HG03280 (cell line): ENCODE results near the gene FRRS1L.

Experiments
- ATAC-seq: cut with Tn5 transposase; IDR thresholded peaks from one replicate; pipeline ENCODE4 v1.9.1; 2021; ENCODE audit warnings: mild to moderate bottlenecking, moderate library complexity; ENCODE audit not compliant: unreplicated experiment

FRRS1L gene

GRCh38 chr9:109108318-109108717 lies 58.7 kb downstream of the FRRS1L start:
- ATAC-seq = no peak

- no peak for ATAC-seq
Measured at GRCh38 chr9:109107402-109108240, 59.4 kb downstream of the FRRS1L start.

DNA sequence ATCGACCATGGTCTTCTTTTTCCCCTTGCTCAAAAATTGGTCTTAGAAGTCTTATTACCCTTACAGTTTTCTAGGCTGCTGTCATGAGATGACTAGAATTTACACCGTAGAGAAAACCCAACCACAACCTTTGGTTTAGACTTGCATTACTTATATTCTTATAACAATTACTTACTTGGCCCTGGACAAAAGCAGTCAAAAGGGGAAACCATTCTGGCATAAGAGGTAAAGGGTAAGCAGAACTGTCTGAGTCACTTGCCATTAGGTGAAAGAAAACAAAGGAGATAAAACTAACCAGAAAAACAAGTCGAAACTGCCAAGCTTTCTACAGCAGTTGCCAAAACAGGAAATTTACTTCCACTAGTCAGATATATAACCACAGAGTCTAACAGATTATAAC lies 65.2 kb downstream of the FRRS1L start:
- peak; percentile 71 for ATAC-seq

DNA sequence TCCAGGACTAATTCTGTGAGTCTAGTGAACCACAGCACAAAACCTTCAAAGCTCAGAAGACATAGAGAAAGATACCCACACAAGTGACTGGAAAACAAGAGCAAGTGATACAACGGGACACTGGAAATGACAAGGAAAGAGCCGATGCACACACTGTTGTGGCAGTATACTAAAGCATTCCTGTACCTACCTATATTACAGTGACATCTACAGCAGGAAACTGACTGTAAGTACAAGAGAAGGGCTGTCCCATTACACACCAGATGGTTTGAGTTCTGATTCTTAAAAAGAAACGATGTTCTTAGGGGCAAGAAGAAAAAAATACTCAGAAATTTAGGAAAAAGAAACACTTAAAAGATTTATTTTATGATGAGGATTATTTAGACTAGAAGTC lies 65.8 kb downstream of the FRRS1L start:
- no peak for ATAC-seq

DNA sequence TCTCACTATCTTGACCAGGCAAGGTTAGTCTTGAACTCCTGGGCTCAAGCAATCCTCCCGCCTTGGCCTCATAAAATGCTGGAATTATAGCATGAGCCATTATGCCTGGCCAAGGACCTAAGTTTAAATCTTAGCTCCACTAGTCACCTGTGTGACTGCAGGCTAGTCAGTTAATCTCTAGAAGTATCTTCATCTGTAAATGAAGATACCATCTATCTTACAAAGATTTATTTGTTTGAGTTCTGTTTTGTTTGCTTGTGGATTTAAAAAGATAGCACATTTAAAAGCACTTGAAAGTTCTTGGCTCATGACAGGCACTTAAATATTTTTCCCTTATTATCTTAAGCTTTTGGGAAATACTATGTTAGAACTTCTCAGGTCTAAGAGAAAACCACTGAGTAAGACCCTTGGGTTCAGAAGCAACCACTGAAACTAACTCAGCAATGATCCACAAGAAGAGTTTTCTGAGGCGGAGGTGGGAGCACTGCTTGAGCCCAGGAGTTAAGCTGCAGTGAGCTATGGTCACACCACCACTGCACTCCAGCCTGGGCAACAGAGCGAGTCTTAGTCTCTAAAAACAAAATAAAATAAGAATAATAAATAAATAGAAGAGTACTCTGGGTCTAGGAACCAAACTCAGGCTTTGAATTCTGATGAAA lies 66.4 kb downstream of the FRRS1L start:
- ATAC-seq = no peak

GRCh38 chr9:109098960-109099308 lies 68.1 kb downstream of the FRRS1L start:
- no peak for ATAC-seq

DNA sequence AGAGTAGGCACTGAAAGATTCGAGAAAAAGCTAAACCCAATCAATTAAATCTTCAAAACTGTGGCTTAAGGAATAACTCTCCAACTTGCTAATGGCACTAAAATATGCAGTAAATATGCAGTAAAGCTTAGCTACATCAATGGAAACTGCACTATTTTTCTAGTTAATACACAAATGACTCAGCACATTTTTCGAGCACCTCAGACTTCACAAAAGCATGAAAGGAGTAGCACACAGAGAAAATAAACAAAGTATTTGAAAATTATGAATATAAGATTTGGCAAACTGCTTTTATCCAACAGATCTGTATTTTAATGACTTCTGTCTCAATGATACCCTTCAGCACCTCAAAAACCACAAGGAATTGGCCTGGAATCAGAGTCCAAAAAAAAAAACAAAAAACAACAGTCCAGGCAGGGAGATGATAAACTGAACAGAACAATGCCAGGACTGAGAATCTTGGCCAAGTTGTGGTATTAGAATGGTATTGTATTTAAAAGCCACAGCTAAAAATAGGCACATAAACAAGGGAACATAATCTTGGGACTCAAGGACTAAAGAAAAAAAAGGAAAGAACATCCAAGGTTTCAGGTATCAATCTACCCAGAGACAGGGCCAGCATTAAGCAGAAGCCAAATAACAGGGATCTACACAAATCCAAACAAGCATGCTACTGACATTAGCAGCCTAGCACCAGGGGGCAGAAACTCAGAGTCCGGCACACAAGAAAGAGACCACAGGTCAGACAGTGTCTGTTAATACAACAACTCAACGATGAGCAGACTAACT lies 68.7 kb downstream of the FRRS1L start:
- no peak for ATAC-seq

DNA sequence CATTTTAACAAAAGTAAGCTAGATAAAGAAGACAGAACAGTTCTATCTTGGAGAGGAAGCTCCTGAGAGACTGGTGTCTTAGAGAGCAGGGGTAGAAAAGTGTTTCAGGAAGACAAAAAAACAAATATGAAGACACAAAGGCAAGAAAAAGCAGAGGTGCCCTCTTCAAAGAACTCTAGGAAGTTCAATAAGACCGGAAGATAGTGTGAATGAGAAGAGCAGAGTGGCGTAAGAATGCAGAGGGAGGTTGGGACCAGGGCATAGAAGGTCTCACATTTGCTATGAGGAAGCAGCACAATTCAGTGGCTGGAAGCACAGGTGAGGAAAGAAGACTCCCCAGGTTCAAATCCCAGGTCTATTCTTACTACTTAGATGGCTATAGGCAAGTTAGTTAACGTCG lies 69.9 kb downstream of the FRRS1L start:
- ATAC-seq = no peak

DNA sequence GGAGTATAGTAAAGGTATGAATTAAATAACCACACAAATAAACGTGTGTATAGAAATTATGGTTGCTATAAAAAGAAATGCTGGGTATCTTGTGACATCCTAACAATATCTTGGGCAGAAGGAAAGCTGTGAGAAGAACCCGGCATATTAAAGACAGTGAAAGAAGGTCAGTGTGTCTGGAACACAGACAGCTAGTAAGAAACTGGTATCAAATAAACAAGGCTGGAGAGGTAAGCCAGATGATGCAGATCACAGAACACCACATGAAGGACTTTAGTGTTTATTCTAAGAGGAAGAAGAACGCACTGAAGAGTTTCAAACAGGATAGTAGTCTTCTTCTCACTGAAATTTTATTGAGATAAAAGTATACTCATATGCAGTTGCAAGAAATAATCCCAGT lies 71.7 kb downstream of the FRRS1L start:
- ATAC-seq = no peak

- no peak for ATAC-seq
Measured at GRCh38 chr9:109094268-109094667, 72.8 kb downstream of the FRRS1L start.

DNA sequence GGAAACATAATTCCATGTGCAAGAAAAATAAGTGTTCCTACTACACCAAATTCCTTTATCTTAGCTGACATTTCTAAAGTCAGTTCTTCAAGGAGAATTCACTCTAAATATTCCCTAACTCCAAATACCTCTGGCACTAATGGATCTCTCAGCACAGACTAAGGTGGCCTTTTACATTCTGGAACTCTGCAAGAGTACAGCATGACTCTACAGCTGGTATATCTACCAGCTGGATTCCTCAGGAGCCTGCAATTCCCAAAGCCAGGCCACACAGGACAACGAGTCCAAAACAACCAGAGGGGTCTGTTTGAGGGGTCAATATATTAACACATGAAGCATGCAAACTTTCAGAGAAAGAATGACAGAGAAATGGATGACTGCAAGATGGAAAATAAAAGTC lies 74.5 kb downstream of the FRRS1L start:
- ATAC-seq = no peak

DNA sequence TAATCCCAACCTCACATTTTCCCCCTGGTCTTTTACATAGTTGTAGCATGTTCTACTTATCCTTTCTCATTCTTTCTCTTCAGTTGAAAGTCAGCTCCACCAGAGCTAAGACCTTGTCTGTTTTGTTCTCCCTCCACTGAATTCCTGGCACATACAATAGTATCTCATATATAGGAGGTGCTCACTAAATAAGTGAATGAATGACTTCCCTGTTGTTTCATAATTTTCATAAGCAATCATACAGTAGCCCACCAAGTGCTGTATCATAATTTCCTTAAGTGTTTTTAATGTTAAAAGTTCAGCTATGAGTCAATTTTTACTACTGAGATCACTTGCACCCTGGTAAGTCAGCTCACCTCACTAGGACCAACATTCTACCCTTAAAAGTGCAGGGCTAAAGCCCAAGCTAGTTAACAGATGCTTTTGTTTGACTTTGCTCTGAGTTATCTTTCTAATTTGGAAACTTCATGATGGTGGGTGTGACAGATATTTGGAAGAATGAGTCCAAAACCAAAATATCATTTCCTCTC lies 74.9 kb downstream of the FRRS1L start:
- no peak for ATAC-seq

DNA sequence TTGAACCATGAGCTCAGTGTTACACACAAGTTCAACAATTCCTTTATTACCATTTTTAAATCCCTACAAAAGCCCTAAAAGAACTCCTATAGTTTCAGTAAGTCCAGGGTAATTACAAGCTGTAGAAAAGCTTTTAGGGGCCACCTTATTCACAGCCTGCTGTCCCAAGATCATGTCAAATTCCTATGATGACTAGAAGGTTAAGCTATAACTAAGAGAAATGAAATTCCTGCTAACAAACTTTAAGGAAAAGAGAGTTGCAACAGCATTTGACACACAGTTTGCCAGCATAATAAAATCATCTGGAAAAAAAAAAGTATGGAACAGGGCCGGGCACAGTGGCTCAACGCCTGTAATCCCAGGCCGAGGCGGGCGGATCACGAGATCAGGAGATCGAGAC lies 78.8 kb downstream of the FRRS1L start:
- no peak for ATAC-seq

GRCh38 chr9:109087795-109088194 lies 79.3 kb downstream of the FRRS1L start:
- ATAC-seq = no peak

GRCh38 chr9:109086221-109086620 lies 80.8 kb downstream of the FRRS1L start:
- no peak for ATAC-seq

- ATAC-seq = no peak
Measured at GRCh38 chr9:109085510-109085909, 81.5 kb downstream of the FRRS1L start.

GRCh38 chr9:109083813-109084405 lies 83.1 kb downstream of the FRRS1L start:
- ATAC-seq = no peak

DNA sequence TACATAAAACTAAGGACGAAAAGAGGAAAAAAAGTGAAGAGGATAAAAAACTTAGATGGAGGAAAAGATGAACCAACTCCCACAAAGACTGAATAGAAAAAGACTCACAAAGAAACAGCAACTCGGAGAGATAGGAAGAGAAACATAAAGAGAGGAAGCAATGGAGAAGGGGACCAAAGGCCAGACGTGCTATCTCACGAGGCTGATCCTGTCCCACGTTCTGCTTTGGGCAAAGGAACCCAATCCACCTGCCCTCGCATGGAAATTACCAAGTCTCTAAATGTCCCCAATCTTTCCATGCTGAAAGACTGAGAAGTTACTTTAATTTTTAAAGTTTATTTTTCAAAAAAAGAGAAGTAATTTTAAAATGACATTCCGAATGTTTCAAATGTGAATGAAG lies 83.9 kb downstream of the FRRS1L start:
- no peak for ATAC-seq

GRCh38 chr9:109082091-109082620 lies 84.9 kb downstream of the FRRS1L start:
- no peak for ATAC-seq
